Stimulated activated naive CD8-positive, alpha-beta T cell treated with anti-CD3 and anti-CD28 coated beads, Interleukin-15, amount 100 ng/mL, for 72 hours (primary cell): ENCODE results near the gene HSPG2.

ENCODE experiments used
- ATAC-seq: fragments of 150-1000 bp; cut with Tn5 transposase; 2 replicates; pipeline ENCODE4 v1.10.0; 2021; ENCODE audit warnings: mild to moderate bottlenecking, moderate library complexity
- DNase-seq, 2 donors: peaks; one replicate each; pipeline ENCODE4 v3.0.0; 2021 to 2022
- H3K27ac Mint-ChIP-seq, 2 donors: one replicate each; pipeline ENCODE4 v1.8.0; 2022; ENCODE audit warnings: mild to moderate bottlenecking in 2 of 2, mixed read lengths in 2 of 2, moderate library complexity in 2 of 2
- H3K27me3 Mint-ChIP-seq: one replicate; pipeline ENCODE4 v1.8.0; 2022; ENCODE audit warnings: mixed read lengths
- H3K4me1 Mint-ChIP-seq: one replicate; pipeline ENCODE4 v1.8.0; 2022; ENCODE audit warnings: mild to moderate bottlenecking, mixed read lengths
- H3K4me3 Mint-ChIP-seq, 2 donors: one replicate each; pipeline ENCODE4 v1.8.0; 2022; ENCODE audit warnings: mild to moderate bottlenecking in 2 of 2, mixed read lengths in 2 of 2, moderate library complexity in 1 of 2
- H3K9me3 Mint-ChIP-seq, 2 donors: one replicate each; pipeline ENCODE4 v1.8.0; 2022; ENCODE audit warnings: mixed read lengths in 2 of 2

The HSPG2 gene

DNA sequence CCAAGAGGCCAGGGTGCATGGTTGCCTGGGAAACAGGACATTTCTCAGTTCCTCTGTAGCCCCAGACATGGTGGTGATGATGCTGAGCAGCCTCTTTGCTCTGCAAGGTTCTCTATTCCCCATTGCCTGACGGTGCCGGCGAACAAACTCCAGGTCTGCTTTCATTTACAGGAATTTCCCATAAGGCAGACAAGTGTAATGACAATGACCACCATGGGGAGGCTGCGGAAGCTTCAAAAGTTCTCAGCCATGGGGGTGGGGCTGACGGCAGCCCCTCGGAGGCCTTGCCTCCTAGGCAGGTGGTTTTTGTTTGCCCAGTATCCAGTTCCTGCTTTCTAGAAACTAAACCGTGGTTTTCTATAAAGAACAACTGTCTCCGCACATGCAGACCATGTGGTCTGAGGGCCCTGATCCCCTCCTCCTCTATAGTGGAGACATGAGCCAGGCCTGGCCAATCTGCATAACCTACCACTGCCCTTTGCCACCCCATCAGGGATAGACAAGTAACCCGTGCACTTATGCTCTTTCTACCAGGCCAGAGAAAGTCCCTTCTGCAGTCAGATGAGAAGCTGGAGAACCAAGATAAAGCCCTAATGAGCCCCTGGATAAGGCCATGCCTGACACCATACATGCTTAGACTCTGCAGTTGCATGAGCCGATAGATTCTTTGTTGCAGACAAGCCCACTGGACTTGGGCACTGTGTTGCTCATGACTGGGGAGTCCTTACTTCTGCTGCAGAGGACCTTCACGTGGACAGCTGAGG, 71.0 kb downstream of the HSPG2 start:
- no peak for ATAC-seq
- H3K4me3 Mint-ChIP-seq = no peak overlapping the region
- no peak overlapping the region for H3K27ac Mint-ChIP-seq
- no peak for DNase-seq
- no peaks in the 10 kb centered on the region for H3K4me1 Mint-ChIP-seq
- H3K27me3 Mint-ChIP-seq = no peaks in the 10 kb centered on the region
- no peaks in the 10 kb centered on the region for H3K9me3 Mint-ChIP-seq

DNA sequence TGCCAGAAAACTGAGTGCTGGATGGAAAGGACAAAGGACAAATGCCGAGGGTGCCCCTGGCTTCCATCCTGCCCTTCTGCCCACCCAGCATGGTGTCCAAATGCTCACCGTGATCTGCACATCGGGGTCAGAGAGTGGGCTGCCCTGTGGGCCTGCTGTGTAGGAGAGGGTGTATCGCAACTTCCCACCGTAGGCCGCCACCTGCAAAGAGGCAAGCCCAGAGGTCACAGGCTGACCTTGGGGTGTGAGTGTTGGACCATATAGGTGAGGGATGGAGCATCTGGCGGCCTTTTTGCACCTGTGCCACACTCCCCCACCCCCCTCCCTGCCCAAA, 71.5 kb downstream of the HSPG2 start:
- H3K27me3 Mint-ChIP-seq = no peaks in the 10 kb centered on the region
- H3K4me3 Mint-ChIP-seq = no peak overlapping the region
- ATAC-seq (no peak), DNase-seq (no peak)
- H3K4me1 Mint-ChIP-seq = no peaks in the 10 kb centered on the region
- H3K9me3 Mint-ChIP-seq = no peaks in the 10 kb centered on the region
- H3K27ac Mint-ChIP-seq = peak overlapping the region in 1 of 2 donors; percentile 19

DNA sequence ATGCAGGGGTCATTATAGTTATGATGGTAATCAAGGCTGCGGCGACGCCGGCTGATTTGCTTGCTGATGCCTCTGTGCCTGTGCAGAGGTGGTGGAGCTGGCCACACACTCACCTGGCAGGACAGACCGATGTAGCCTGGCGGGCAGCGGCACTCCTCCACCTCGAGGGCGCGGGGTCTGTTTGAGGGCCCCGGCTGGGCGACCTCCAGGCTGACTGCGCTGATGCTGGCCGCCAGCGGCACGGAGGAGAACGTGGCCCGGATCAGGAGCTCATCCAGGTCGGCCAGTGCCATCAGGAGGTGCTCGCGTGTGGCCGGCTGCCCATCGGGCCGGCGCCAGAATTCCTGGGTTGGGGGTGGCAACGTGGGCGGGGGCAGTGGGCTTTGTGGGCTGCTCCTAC, 72.4 kb downstream of the HSPG2 start:
- no peaks in the 10 kb centered on the region for H3K27me3 Mint-ChIP-seq
- DNase-seq = no peak
- ATAC-seq = no peak
- H3K4me1 Mint-ChIP-seq = no peaks in the 10 kb centered on the region
- no peak overlapping the region for H3K4me3 Mint-ChIP-seq
- H3K27ac Mint-ChIP-seq = no peak overlapping the region
- no peaks in the 10 kb centered on the region for H3K9me3 Mint-ChIP-seq

DNA sequence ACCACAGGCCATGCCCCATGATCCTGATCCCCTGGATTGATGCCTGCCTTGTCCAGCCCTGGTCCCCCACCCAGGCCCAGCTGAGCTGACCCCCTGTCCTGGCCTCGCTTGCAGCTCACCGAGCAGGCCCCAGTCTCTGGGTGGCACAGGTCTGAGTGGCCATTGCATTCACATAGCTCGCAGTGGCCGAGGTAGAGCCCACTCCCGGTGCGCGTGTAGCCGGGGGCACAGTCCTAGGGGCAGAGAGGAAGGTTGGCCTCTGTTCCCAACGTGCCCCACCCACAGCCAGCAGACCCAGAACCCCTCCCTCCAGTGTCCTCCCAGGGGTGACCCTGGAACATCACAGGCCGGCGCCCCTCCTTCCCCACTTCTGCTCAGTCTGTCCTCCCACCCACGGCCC, 73.1 kb downstream of the HSPG2 start:
- H3K27me3 Mint-ChIP-seq = no peaks in the 10 kb centered on the region
- H3K9me3 Mint-ChIP-seq = no peaks in the 10 kb centered on the region
- ATAC-seq (peak; percentile 33), DNase-seq (no peak)
- no peak overlapping the region for H3K4me3 Mint-ChIP-seq
- no peaks in the 10 kb centered on the region for H3K4me1 Mint-ChIP-seq
- H3K27ac Mint-ChIP-seq = no peak overlapping the region

DNA sequence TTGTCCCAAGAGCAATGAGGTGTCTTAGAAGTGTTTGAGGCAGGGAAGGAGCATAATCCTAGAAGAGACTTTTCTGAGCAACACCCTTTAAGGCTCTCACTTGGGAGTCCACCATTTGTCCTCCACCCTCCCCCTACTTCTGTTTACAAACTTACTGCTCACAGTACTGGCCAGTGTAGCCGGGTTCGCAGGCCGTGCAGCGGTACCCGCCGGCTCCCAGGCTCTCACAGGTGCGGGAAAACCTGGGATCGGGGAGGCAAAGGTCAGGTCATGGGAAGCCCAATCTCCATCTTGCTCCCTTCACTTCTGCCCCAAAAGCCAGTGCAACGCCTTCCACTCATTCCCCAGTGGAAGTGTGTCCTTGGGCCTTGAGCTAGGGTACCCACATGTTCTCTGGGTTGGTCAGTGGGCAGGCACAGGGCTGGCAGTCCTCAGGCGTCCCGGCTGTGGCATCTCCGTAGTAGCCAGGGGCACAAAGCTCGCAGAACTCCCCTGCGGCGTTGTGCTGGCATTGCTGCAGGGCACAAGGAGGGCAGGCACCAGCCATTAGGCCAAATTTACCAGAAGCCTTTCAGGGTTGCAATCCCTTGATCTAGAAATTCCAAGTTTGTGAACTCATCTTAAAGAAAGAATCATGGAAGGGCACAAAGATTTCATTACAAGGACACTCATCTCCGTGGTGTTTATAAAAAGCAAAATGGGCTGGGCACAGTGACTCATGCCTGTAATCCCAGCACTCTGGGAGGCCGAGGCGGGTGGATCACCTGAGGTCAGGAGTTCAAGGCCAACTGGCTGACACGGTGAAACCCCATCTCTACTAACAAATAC, 75.3 kb downstream of the HSPG2 start:
- peaks cover 7% of the 10 kb centered on the region for H3K4me1 Mint-ChIP-seq
- H3K4me3 Mint-ChIP-seq = no peak overlapping the region
- H3K9me3 Mint-ChIP-seq = no peaks in the 10 kb centered on the region
- DNase-seq (no peak), ATAC-seq (no peak)
- H3K27me3 Mint-ChIP-seq = no peaks in the 10 kb centered on the region
- H3K27ac Mint-ChIP-seq = no peak overlapping the region

DNA sequence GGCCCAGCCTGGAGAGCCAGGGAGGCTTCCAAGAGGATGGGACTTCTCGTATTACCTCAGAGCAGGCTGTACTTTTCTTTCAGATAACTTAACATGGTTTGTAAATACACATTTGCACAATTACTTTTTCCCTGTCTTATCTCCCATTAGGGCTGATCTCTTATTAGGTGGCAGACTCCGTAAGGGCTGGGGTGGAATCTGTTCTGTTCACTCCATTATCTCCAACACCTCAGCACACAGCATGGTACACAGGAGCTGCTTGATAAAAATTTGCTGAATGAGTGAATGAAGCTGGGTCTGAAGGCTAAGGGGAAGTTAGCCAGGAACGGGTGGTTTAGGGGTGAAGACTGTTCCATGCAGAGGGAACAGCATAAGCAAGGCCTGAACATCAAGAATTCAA, 76.1 kb downstream of the HSPG2 start:
- no peak for ATAC-seq
- H3K4me1 Mint-ChIP-seq = peaks cover 7% of the 10 kb centered on the region
- H3K27me3 Mint-ChIP-seq = no peaks in the 10 kb centered on the region
- H3K9me3 Mint-ChIP-seq = no peaks in the 10 kb centered on the region
- H3K4me3 Mint-ChIP-seq = no peak overlapping the region
- H3K27ac Mint-ChIP-seq = no peak overlapping the region
- DNase-seq = no peak

DNA sequence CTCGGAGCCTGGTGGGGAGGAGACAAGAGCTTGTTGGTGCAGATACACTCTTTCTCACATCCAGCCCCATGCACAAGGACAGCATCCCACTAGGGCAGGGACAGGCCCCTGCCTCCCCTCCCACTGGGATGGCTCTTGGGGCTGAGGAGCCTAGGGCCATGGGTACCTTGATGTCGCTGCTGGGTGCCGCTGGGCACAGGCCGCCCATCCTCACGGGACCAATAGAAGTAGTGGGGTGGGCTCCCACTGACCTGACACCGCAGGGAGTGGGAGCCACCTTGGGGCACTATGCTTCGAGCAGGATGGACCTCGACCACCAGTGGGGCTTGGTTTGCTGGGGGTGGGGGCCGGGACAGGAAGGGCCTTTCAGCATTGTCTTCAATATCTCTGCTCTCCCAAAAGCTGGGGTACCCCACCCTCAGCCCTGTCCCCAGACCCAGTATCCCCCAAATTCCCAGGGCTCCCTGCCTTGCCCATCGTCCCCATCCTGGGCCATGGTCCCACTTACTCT, 77.4 kb downstream of the HSPG2 start:
- peaks cover 7% of the 10 kb centered on the region for H3K4me1 Mint-ChIP-seq
- ATAC-seq = no peak

DNA sequence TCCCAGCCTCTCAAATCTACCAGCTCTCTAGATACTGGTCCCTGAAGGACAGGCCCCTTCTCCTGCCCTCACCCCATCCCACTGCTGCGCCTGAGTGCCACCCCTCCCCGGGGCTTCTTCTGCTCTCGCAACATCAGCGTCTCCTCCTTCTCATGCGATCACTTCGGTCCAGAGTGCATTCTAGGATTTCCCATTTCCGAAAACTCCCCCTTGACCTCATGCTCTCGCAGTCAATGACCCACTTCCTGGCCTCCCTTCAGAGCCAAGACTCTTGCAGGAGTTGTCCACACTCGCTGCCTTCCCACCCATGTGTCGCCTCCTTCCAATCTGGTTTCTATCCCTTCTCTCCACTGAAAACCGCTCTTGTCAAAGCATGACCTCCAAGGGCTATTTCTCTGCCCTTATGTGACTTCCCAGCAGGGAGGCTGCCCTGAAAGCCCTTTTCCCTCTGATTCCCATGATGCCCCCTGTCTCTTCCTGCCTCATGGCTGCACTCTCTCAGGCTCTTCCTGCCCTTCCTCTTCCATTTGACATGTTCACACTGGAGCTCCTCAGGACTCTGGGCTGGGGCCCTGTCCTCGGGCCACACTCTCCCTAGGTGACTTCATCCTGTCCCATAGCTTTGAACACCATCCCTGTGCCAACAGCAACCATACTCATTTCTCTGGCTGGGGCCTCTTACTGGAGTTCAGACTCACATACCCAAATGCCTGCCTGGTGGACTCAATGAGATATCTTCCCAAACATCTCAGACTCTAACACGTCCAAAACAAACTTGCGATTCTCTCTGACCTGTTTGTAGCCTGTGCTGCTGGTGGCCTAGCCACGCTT, 79.1 kb downstream of the HSPG2 start:
- H3K27ac Mint-ChIP-seq = peak overlapping the region in 1 of 2 donors; percentile 7
- H3K9me3 Mint-ChIP-seq = no peaks in the 10 kb centered on the region
- H3K4me3 Mint-ChIP-seq = no peak overlapping the region
- H3K4me1 Mint-ChIP-seq = peaks cover 7% of the 10 kb centered on the region
- DNase-seq (no peak), ATAC-seq (no peak)
- no peaks in the 10 kb centered on the region for H3K27me3 Mint-ChIP-seq

More for the DNA sequence above, 77.4 kb downstream of the HSPG2 start:
- H3K27me3 Mint-ChIP-seq = no peaks in the 10 kb centered on the region
- no peaks in the 10 kb centered on the region for H3K9me3 Mint-ChIP-seq
- no peak for DNase-seq
- no peak overlapping the region for H3K27ac Mint-ChIP-seq
- no peak overlapping the region for H3K4me3 Mint-ChIP-seq

DNA sequence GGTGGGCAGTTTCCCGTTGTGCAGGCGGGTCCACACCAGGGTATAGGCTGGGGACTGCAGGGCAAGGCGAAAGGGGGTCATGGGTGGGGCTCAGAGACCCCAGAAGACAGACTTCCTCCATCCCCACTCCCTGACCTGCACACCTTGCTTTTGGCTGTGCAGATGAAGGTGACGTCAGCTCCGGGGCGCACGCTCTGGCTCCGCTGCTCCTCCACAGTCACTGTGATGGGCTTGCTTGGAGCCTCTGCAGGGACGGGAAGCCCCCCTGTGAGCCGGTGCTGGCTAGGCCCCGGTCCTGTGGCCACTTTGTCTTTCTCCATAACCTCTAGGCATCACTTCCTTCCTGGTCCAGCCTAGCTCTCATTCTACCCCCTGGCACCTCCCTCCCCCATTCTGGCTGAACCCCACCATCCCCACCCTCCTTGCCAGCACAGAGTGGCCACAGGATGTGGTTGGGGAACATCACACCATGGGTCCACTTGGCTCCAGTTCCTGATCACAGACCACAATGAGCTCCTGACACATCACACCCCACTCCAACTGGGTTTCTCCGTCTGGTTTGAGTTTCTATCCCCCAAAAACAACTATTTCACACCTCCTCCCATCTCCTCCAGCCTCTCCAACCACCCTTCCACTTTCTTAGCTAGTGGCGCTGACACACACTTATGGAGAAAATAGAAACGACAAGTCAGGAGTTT, 79.8 kb downstream of the HSPG2 start:
- Mint-ChIP-seq H3K4me3 (no peak overlapping the region), H3K27ac (peak overlapping the region in 1 of 2 donors; percentile 7), H3K27me3 (no peaks in the 10 kb centered on the region), H3K4me1 (peaks cover 8% of the 10 kb centered on the region), H3K9me3 (no peaks in the 10 kb centered on the region)
- no peak for ATAC-seq
- no peak for DNase-seq

DNA sequence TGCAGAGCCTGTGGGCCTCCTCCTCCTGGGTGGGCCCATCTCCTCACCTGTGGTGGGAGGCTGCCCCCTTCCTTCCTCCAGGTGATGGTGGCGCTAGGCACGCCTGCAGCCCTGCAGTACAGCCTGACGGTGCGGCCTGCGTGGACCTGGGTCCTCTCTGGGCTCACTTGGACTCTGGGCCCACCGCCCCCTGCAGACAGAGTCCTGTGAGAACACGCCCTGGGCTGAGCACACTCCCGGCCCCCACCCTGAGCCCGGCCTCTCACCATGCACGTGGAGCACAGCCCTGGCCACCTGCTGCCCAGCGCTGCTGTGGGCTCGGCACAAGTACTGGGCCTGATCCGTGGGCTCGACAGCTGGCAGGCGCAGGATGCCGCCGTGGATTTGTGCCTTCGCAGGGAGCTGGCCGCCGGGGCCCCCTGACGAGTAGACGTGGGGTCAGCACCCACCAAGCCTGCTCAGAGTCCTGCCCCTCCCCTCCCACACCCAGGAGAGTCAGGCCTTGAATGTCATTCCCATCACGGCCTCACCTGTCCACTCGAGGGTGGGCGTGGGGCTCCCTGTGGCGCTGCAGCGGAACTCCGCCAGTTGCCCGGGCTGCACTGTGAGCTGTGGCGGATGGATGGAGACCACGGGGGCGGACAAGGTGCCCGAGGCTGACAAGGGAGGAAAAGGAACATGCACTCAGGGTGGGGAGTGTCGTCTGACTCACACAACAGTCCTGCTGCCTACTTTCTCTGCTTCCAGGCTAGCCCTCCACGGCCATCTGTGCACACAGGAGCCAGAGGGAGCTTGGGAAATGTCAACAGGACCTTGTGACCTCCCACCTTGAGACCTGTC, 81.6 kb downstream of the HSPG2 start:
- no peaks in the 10 kb centered on the region for H3K9me3 Mint-ChIP-seq
- DNase-seq (no peak), ATAC-seq (peak; percentile 36)
- no peaks in the 10 kb centered on the region for H3K27me3 Mint-ChIP-seq
- no peak overlapping the region for H3K27ac Mint-ChIP-seq
- H3K4me3 Mint-ChIP-seq = no peak overlapping the region
- peaks cover 12% of the 10 kb centered on the region for H3K4me1 Mint-ChIP-seq

DNA sequence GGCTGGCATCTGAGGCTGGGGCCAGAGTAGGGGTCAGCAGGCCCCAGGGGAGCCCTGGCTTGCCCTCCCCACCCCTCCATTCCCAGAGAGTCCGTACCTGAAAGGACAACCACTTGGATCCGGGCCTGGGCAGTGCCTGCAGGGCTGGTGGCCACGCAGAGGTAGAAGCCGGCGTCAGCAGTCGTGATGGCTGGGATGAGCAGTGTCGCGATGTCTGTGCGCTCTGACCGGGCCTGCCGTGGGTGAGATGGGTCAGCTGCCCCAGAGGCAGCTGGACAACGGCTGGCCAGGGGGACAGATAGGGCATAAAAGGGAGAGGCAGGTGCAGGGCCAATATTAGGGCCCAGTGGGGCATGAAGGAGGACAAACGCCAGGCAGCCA, 82.4 kb downstream of the HSPG2 start:
- Mint-ChIP-seq H3K27ac (no peak overlapping the region), H3K27me3 (no peaks in the 10 kb centered on the region), H3K4me3 (no peak overlapping the region), H3K9me3 (no peaks in the 10 kb centered on the region), H3K4me1 (peaks cover 12% of the 10 kb centered on the region)
- ATAC-seq (no peak), DNase-seq (no peak)

DNA sequence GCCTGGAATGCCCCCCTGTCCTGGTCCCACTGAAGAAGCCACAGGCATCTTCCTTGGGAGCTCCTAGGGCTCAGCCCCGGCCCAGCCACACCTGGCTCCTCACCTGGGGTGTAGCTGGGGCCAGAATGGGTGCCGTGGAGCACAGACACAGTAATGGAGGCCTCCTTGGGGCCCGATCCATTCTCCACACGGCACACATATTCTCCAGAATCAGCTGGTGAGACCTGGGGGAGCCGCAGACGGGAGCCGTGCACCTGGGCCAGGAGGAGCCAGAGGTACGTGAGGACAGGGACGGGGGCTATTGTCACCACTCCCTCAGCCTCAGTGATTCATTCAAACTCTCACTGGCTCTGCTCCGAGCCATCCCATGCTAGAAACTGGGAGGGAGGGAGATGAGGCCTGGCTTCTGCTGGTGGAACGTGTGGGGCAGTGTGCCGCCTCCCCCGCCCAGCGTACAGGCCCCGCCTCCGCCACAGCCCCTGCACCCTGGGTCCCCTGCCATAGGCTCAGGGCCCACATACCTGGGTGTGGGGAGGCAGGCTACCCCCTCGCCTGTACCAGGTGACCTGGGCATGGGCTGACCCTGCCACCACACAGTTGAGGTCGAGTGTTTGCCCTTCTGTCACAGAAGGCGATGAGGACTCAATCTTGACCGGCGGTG, 82.9 kb downstream of the HSPG2 start:
- Mint-ChIP-seq H3K4me1 (peaks cover 12% of the 10 kb centered on the region), H3K27ac (no peak overlapping the region), H3K4me3 (no peak overlapping the region), H3K9me3 (no peaks in the 10 kb centered on the region), H3K27me3 (no peaks in the 10 kb centered on the region)
- DNase-seq = no peak
- no peak for ATAC-seq

DNA sequence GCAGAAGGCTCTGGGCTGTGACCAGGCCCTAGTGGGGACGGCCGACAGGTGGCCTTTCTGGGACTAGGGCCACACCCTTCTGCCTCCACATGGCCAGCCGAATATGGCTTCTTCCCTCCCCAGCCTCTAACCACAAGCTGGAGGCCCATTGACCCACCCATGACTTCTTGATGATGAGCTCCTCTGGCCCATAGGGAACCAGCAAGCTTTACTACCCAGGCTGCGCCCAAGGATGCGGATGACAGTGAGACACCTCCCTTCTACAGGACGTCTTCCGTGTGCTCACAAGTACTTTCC, 84.0 kb downstream of the HSPG2 start:
- no peaks in the 10 kb centered on the region for H3K9me3 Mint-ChIP-seq

More for the DNA sequence above, 84.0 kb downstream of the HSPG2 start:
- no peak for DNase-seq
- ATAC-seq = no peak
- no peak overlapping the region for H3K4me3 Mint-ChIP-seq
- no peak overlapping the region for H3K27ac Mint-ChIP-seq
- no peaks in the 10 kb centered on the region for H3K27me3 Mint-ChIP-seq
- H3K4me1 Mint-ChIP-seq = peaks cover 12% of the 10 kb centered on the region
